Hindlimb muscle (tissue), 1 donor: ENCODE measurements around the gene EI24. TPM values are rescaled to one million over a fixed set of nuclear protein-coding genes. Genes with fewer than 3 reads are reported as not detected.

Experiments used
- polyA plus RNA-seq: library from polyadenylated mRNA; unstranded; fragments of 120-200 nt; gene quantifications from one replicate; pipeline ENCODE4 v1.2.1, GENCODE V29; 2013; ENCODE audit not compliant: insufficient read length

The EI24 gene
- polyA plus RNA-seq, 1 donor = 56.3 TPM

Other genes starting within 250 kb of the EI24 start
- gene FEZ1, start 73.2 kb upstream of the EI24 start, polyA plus RNA-seq = 6.7 TPM
- gene STT3A, start 23.4 kb downstream of the EI24 start, polyA plus RNA-seq = 104 TPM
- 8.8 TPM for gene CHEK1, start 55.7 kb downstream of the EI24 start, polyA plus RNA-seq
- gene ACRV1, start 111.4 kb downstream of the EI24 start, polyA plus RNA-seq = 0.18 TPM
- not detected for gene PATE1, start 176.8 kb downstream of the EI24 start, polyA plus RNA-seq
- not detected for gene PATE2, start 209.4 kb downstream of the EI24 start, polyA plus RNA-seq
- gene PATE3, start 218.7 kb downstream of the EI24 start, polyA plus RNA-seq = not detected